CD4-positive, alpha-beta T cell treated with Interleukin-17A for 1 hour (primary cell): ENCODE results near the gene NRF1.

Source experiments
- DNase-seq: peaks from one replicate; pipeline ENCODE4 v3.0.0-alpha.2; 2020

Gene NRF1

GRCh38 chr7:129741743-129742213, 130.3 kb downstream of the NRF1 start:
- DNase-seq = no peak

- no peak for DNase-seq
These were observed 130.7 kb downstream of the NRF1 start for GRCh38 chr7:129742256-129742655.

GRCh38 chr7:129746857-129747529, 135.5 kb downstream of the NRF1 start:
- DNase-seq = no peak

- no peak for DNase-seq
These were observed 137.0 kb downstream of the NRF1 start for GRCh38 chr7:129748356-129749109.

GRCh38 chr7:129750091-129750490, 138.6 kb downstream of the NRF1 start:
- DNase-seq = no peak

GRCh38 chr7:129750501-129750900, 139.0 kb downstream of the NRF1 start:
- DNase-seq = no peak

- no peak for DNase-seq
These were observed 140.4 kb downstream of the NRF1 start for GRCh38 chr7:129751916-129752315.

- no peak for DNase-seq
These were observed 141.2 kb downstream of the NRF1 start for GRCh38 chr7:129752760-129753159.

GRCh38 chr7:129754406-129754805, 142.9 kb downstream of the NRF1 start:
- DNase-seq = no peak

GRCh38 chr7:129757991-129758390, 146.5 kb downstream of the NRF1 start:
- DNase-seq = no peak

- DNase-seq = no peak
These were observed 151.0 kb downstream of the NRF1 start for GRCh38 chr7:129762387-129762969.

- no peak for DNase-seq
These were observed 152.9 kb downstream of the NRF1 start for GRCh38 chr7:129764247-129765084.

GRCh38 chr7:129765352-129765751, 153.8 kb downstream of the NRF1 start:
- DNase-seq = no peak

- DNase-seq = no peak
These were observed 155.8 kb downstream of the NRF1 start for GRCh38 chr7:129767120-129768015.

- DNase-seq = no peak
These were observed 157.3 kb downstream of the NRF1 start for GRCh38 chr7:129768614-129769399.

GRCh38 chr7:129769400-129769774, 157.9 kb downstream of the NRF1 start:
- DNase-seq = no peak

- no peak for DNase-seq
These were observed 158.6 kb downstream of the NRF1 start for GRCh38 chr7:129769866-129770808.

- no peak for DNase-seq
These were observed 159.8 kb downstream of the NRF1 start for GRCh38 chr7:129771201-129771927.

GRCh38 chr7:129771928-129772479, 160.5 kb downstream of the NRF1 start:
- no peak for DNase-seq
